DND-41 (cell line): Measurements from ENCODE around the gene TMEM217.
A peak's percentile ranks its signal among the peaks of the same experiment; 100 is the strongest.
"Not testable (repeated sequence)": the region's sequence is repeated elsewhere in the genome, so short reads cannot be mapped to it uniquely, and the experiment has no call there.

ENCODE experiments used
- ATAC-seq: fragments of 200-7000 bp; cut with Tn5 transposase; 3 replicates; pipeline ENCODE4 v1.9.1; 2021; ENCODE audit warnings: low read depth; ENCODE audit not compliant: insufficient read depth
- DNase-seq: peaks from one replicate; pipeline ENCODE4 v3.0.0-alpha.2; 2020
- H2AFZ ChIP-seq: 2 replicates; pipeline ENCODE4 v1.6.0; 2012; ENCODE audit warnings: low read depth, low read length
- H3K27ac ChIP-seq: 2 replicates; pipeline ENCODE4 v1.5.1; 2012; ENCODE audit warnings: low read length, inconsistent platforms
- H3K27me3 ChIP-seq: fragments of 200-600 bp; sonication (generic); 2 replicates; pipeline ENCODE4 v1.6.0; 2012; ENCODE audit warnings: low read length, mild to moderate bottlenecking, inconsistent platforms; ENCODE audit not compliant: insufficient read depth, poor library complexity
- H3K36me3 ChIP-seq: 2 replicates; pipeline ENCODE4 v1.5.1; 2012; ENCODE audit warnings: low read length, inconsistent platforms; ENCODE audit not compliant: insufficient read depth
- H3K4me1 ChIP-seq: 2 replicates; pipeline ENCODE4 v1.5.1; 2012; ENCODE audit warnings: mild to moderate bottlenecking, low read length; ENCODE audit not compliant: insufficient read depth
- H3K4me2 ChIP-seq: 2 replicates; pipeline ENCODE4 v1.6.0; 2012; ENCODE audit warnings: mild to moderate bottlenecking, moderate library complexity, low read length, inconsistent platforms; ENCODE audit not compliant: insufficient read depth
- H3K4me3 ChIP-seq, 2 experiments: fragments of 200-600 bp in 1 of 2; shearing (Covaris generic) in 1 of 2; 2 replicates each; pipeline ENCODE4 v1.5.1; 2012 to 2016; ENCODE audit warnings: inconsistent platforms in 2 of 2, low read length in 2 of 2, mild to moderate bottlenecking in 2 of 2, low read depth in 1 of 2, moderate library complexity in 1 of 2
- H3K79me2 ChIP-seq: 2 replicates; pipeline ENCODE4 v1.6.0; 2012; ENCODE audit warnings: low read length, inconsistent platforms; ENCODE audit not compliant: insufficient read depth
- H3K9ac ChIP-seq: 2 replicates; pipeline ENCODE4 v1.6.0; 2012; ENCODE audit warnings: low read depth, mild to moderate bottlenecking, inconsistent platforms, low read length, moderate library complexity
- H3K9me3 ChIP-seq: 2 replicates; pipeline ENCODE4 v1.5.1; 2012; ENCODE audit warnings: low read length, moderate library complexity, mild to moderate bottlenecking, inconsistent platforms; ENCODE audit not compliant: insufficient read depth, severe bottlenecking
- H4K20me1 ChIP-seq: 2 replicates; pipeline ENCODE4 v1.6.0; 2012; ENCODE audit warnings: low read length; ENCODE audit not compliant: insufficient read depth
- EZH2 ChIP-seq: IDR thresholded peaks from 3 replicates; pipeline ENCODE4 v1.6.1; 2012; ENCODE audit warnings: borderline replicate concordance, low read depth, mild to moderate bottlenecking, moderate library complexity, low read length, inconsistent platforms; ENCODE audit not compliant: severe bottlenecking
- TF ChIP-seq, protein P1 (sequence below): IDR thresholded peaks from 2 replicates; pipeline ENCODE4 v1.5.1; 2012; ENCODE audit warnings: borderline replicate concordance, low read length, moderate library complexity, mild to moderate bottlenecking; ENCODE audit not compliant: poor library complexity, severe bottlenecking; ENCODE audit errors: extremely low read depth

TMEM217 gene

DNA sequence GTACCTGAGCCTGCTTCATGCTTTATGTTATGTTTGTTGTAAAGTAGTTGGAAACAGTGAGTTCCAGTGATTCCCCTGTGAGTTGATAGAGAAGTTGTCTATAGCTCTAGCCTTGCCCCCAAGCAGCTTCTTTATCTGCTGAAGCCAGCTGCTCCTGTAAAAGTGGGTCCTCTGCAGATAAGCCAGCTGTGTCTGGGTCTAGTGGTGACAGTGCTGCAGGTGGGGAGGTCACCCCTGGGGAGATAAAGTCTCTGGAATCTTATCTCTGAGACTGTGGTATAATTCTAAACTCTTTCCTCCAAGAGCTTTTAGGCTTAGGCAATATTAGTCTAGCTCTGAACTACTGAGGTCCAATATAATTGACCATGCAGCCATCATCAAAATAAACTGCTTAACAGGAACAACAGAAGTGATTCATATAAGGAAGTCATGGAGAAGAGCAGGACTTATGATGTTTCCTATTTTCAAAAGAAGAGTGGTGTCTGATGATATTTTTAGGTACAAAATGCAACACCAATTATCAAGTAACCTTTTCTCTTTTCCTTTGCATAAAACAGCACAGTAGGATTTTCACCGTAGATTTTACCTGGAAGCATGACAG, 44.2 kb upstream of the TMEM217 start:
- Histone ChIP-seq H4K20me1 (no peaks in the 10 kb centered on the region), H3K4me2 (no peak overlapping the region), H3K9ac (no peak overlapping the region), H3K27ac (peak overlapping the region; percentile 56), H3K4me3 (no peak overlapping the region), H3K4me1 (peaks cover 30% of the 10 kb centered on the region), H3K36me3 (peaks cover 80% of the 10 kb centered on the region), H2AFZ (no peak overlapping the region), H3K27me3 (no peaks in the 10 kb centered on the region), H3K79me2 (no peaks in the 10 kb centered on the region; the same call in 1 of the 2 replicates), H3K9me3 (no peaks in the 10 kb centered on the region)
- TF ChIP-seq EZH2, result no peak
- TF ChIP-seq, protein P1, sequence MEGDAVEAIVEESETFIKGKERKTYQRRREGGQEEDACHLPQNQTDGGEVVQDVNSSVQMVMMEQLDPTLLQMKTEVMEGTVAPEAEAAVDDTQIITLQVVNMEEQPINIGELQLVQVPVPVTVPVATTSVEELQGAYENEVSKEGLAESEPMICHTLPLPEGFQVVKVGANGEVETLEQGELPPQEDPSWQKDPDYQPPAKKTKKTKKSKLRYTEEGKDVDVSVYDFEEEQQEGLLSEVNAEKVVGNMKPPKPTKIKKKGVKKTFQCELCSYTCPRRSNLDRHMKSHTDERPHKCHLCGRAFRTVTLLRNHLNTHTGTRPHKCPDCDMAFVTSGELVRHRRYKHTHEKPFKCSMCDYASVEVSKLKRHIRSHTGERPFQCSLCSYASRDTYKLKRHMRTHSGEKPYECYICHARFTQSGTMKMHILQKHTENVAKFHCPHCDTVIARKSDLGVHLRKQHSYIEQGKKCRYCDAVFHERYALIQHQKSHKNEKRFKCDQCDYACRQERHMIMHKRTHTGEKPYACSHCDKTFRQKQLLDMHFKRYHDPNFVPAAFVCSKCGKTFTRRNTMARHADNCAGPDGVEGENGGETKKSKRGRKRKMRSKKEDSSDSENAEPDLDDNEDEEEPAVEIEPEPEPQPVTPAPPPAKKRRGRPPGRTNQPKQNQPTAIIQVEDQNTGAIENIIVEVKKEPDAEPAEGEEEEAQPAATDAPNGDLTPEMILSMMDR, result no peak
- peak; percentile 38 for DNase-seq
- ATAC-seq, result peak; percentile 76

DNA sequence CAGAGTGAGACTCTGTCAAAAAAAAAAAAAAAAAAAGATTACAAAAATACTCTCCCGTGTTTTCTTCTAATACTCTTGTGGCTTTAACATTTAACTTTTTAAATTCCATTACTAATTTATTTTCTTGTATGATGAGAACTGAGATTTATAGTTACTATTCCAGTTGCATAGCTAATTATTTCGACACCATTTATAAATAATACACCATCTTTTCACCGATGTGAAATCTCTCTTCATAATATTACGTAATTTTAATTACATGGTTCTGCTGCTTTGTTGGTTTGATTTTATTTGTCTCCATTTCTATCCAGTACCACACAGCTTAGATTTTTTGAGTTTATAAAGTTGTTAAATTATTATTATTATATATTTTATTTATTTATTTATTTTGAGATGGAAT, 42.0 kb upstream of the TMEM217 start:
- no peak for ATAC-seq
- H3K4me3 ChIP-seq, result no peak overlapping the region
- no peak overlapping the region for H2AFZ ChIP-seq
- no peaks in the 10 kb centered on the region for H4K20me1 ChIP-seq
- H3K9me3 ChIP-seq, result no peaks in the 10 kb centered on the region
- H3K79me2 ChIP-seq, result peaks cover 2% of the 10 kb centered on the region
- no peaks in the 10 kb centered on the region for H3K27me3 ChIP-seq
- TF ChIP-seq EZH2, result no peak
- TF ChIP-seq, protein P1, result no peak
- H3K27ac ChIP-seq, result no peak overlapping the region
- peaks cover 30% of the 10 kb centered on the region for H3K4me1 ChIP-seq
- H3K4me2 ChIP-seq, result no peak overlapping the region
- no peak overlapping the region for H3K9ac ChIP-seq
- DNase-seq, result no peak
- H3K36me3 ChIP-seq, result peaks cover 81% of the 10 kb centered on the region

DNA sequence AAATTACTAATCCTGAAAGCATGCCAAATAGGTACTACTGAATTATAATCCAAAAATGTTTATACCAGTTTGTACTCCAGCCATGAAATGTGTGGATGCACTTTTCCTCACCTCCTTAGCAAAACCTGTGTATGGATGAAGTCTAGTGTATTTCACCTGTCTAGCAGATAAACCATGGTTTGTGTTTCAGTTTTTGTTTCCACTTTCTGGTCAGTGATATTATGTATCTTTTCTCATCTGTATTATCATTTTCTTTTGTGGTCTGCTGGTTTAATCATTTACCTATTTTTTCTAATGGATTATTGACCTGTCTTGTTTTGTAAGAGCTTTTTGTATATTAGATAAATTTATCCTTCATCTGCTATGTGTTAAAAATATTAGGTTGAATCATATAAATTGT, 41.0 kb upstream of the TMEM217 start:
- no peak for TF ChIP-seq EZH2
- TF ChIP-seq, protein P1, result no peak
- Histone ChIP-seq H4K20me1 (no peaks in the 10 kb centered on the region), H3K79me2 (peaks cover 2% of the 10 kb centered on the region), H3K9ac (no peak overlapping the region), H3K4me1 (peaks cover 30% of the 10 kb centered on the region), H3K4me2 (no peak overlapping the region), H3K36me3 (peaks cover 81% of the 10 kb centered on the region), H3K27ac (no peak overlapping the region), H3K27me3 (no peaks in the 10 kb centered on the region), H3K4me3 (no peak overlapping the region), H2AFZ (no peak overlapping the region), H3K9me3 (no peaks in the 10 kb centered on the region)
- DNase-seq, result no peak
- ATAC-seq, result no peak

DNA sequence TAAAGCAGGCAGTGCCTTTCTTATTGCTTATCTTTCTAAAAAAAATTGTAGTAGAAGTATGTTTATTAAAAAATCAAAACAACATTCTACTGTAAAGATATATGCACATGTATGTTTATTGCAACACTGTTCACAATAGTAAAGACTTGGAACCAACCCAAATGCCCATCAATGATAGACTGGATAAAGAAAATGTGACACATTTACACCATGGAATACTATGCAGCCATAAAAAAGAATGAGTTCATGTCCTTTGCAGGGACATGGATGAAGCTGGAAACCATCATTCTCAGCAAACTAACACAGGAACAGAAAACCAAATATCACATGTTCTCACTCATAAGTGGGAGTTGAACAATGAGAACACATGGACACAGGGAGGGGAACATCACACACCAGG, 39.7 kb upstream of the TMEM217 start:
- not testable (repeated sequence) for H4K20me1 ChIP-seq, H3K9me3 ChIP-seq, H3K4me2 ChIP-seq, H3K27me3 ChIP-seq, H3K27ac ChIP-seq, H3K9ac ChIP-seq, H3K79me2 ChIP-seq, H2AFZ ChIP-seq, DNase-seq, H3K4me3 ChIP-seq, ATAC-seq
- Histone ChIP-seq H3K4me1 (peaks cover 23% of the 10 kb centered on the region), H3K36me3 (peaks cover 79% of the 10 kb centered on the region)
